ENCODE results near the gene MRAS.
"Not testable (repeated sequence)": the region's sequence is repeated elsewhere in the genome, so short reads cannot be mapped to it uniquely, and the experiment has no call there.

Gene MRAS

DNA sequence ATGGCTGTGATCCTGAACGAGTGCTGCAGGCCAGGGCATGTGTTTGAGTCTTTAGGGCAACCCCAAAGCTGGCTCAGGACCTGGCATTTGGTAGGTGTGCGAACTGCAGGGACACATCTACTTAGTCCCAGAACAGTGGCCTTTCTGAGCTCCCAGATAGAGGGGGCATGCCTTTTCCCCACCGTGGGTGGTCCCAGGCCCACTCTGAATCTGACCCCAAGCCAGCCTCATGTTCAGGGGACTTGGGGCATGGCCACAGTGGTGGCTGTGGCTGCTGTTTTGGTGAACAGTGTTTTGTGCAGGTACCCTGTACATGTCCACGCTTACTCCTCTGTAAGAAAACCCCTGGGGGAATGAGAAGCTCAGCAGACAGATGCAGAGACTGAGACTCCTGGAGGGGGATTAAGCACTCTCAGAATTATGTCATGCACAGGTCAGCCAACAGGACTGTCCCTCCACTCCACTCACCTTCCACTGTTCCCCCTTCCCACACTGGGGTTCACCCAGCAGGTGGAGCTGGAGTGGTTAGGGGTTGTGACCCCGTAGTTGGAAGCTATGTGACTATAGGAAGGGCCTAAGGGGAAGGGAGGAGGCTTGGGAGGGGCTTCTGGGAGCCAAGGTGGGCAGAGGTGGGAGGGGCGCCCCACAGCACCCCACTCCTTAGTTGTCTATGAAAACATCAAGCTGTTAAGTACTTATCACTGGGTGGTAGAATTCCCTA is 102.5 kb downstream of the MRAS start:
- no peak for DNase-seq

GRCh38 chr3:138451595-138452162 is 103.3 kb downstream of the MRAS start:
- DNase-seq: no peak

DNA sequence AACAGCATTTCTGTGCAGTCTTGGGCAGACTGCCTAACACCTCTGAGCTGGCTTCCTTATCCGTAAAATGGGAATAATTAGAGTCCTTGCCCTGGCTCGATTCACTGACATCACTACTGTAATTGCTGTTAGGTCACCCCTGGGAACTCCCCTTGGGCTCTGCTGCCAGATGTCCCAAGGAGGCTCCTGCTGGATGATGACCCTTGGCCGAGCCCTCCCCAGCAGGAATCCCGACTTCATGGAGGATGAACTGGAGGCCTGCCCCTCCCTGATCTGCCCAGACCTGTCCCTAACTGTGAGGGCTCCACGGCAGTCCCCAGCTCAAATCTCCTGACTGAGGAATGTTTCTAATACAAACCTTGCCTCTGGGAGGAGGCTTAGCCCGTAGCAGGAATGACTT is 104.1 kb downstream of the MRAS start:
- DNase-seq: no peak

- not testable (repeated sequence) for DNase-seq
Measured at GRCh38 chr3:138453940-138454339, 105.6 kb downstream of the MRAS start.
